Small intestine (tissue), 7 donors: Measurements from ENCODE around the gene CYP4F2. TPM values are rescaled to one million over a fixed set of nuclear protein-coding genes. Genes with fewer than 3 reads are reported as not detected.
A peak's percentile ranks its signal among the peaks of the same experiment; 100 is the strongest.
"Not testable (repeated sequence)": the region's sequence is repeated elsewhere in the genome, so short reads cannot be mapped to it uniquely, and the experiment has no call there.

Source experiments
- DNase-seq, 2 donors: peaks; one replicate each; pipeline versions ENCODE4 v3.0.0 to v3.0.0-alpha.2; 2013
- FAIRE-seq: peaks from 2 replicates; lab custom pipeline; 2012; peaks lifted over from hg19 to GRCh38; lab: Jason Lieb, UNC
- H3K27ac ChIP-seq, 3 donors: one replicate each; pipeline ENCODE4 v1.5.1; 2013; ENCODE audit warnings: low read length in 2 of 3, mild to moderate bottlenecking in 2 of 3, control low read depth in 1 of 3, inconsistent platforms in 1 of 3, low read depth in 1 of 3, moderate library complexity in 1 of 3
- H3K27me3 ChIP-seq, 3 donors: one replicate each; pipeline ENCODE4 v1.6.1; 2013; ENCODE audit warnings: low read length in 3 of 3, inconsistent platforms in 1 of 3; ENCODE audit not compliant: control insufficient read depth in 3 of 3, insufficient read depth in 3 of 3
- H3K36me3 ChIP-seq, 3 donors: one replicate each; pipeline ENCODE4 v1.6.1; 2013; ENCODE audit warnings: low read length in 3 of 3, inconsistent platforms in 1 of 3, low read depth in 1 of 3, mild to moderate bottlenecking in 1 of 3, moderate library complexity in 1 of 3; ENCODE audit not compliant: control insufficient read depth in 3 of 3, insufficient read depth in 2 of 3
- H3K4me1 ChIP-seq, 3 donors: one replicate each; pipeline ENCODE4 v1.6.1; 2013; ENCODE audit warnings: low read length in 2 of 3, inconsistent platforms in 1 of 3, low read depth in 1 of 3, mild to moderate bottlenecking in 1 of 3, moderate library complexity in 1 of 3; ENCODE audit not compliant: control insufficient read depth in 3 of 3, insufficient read depth in 2 of 3
- H3K4me3 ChIP-seq, 3 donors: one replicate each; pipeline ENCODE4 v1.5.1; 2013; ENCODE audit warnings: low read length in 3 of 3, control low read depth in 1 of 3, inconsistent platforms in 1 of 3, low read depth in 1 of 3, mild to moderate bottlenecking in 1 of 3, moderate library complexity in 1 of 3
- H3K9me3 ChIP-seq, 2 donors: one replicate each; pipeline ENCODE4 v1.6.1; 2013; ENCODE audit warnings: low read depth in 1 of 2, low read length in 1 of 2; ENCODE audit not compliant: control insufficient read depth in 2 of 2, insufficient read depth in 1 of 2
- WGBS, 3 donors: extraction: QIAGEN DNeasy Blood & Tissue Kit; methylation state at CpG; one replicate each; pipeline ENCODE4 v1.1.7; 2013; 5-methylcytosine and 5-hydroxymethylcytosine counted together
- polyA plus RNA-seq, 4 donors: library from polyadenylated mRNA; stranded (reverse) in 3 of 4; unstranded in 1 of 4; fragments of 200-250 nt in 3 of 4; fragments of 120-200 nt in 1 of 4; gene quantifications; one replicate each; pipeline versions ENCODE4 v1.2.1 to v1.2.3, GENCODE V29; 2013
- donor health status: healthy with polysubstance abuse.
- donor health status: control.
- donor health status: control.
- donor health status: Bipolar disorder and iron deficiency.
- donor health status: healthy.

CYP4F2 gene
- polyA plus RNA-seq, 4 donors: 3.8 to 135 (median 26.3) TPM

DNA sequence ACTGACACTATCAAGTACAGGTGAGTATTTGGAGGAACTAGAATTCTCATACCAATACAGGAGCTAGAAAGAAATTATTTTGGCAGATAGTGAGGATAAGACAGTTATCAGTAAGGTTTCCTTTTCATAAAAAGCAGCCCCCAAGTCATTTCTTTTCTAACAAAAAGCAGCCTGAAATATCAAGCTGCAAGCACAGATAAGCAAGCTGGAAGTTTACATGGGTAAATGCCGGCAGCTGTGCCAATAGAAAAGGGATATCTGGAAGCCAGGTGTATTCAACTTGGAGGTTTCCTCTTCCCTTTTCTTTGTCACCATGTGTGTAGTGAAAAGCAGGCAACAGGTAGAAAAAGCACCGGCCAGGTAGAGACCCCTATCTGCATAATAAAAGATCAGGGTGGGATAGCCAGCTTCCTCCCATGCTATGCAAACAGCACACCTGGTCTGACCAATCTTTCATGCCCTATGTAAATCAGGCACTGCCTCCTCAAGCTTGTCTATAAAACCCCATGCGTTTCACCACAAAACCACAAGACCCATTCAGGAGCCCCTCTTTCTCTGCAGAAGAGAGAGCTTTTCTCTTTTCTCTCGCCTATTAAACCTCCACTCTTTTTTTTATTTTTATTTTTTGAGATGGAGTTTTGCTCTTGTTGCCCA is 22.9 kb downstream of the CYP4F2 start:
- no peak for FAIRE-seq
- H3K27ac ChIP-seq: no peak overlapping the region
- 28 to 44% (median 33%) methylated on average over 4 of the region's 4 CpGs for WGBS, 3 donors

DNA sequence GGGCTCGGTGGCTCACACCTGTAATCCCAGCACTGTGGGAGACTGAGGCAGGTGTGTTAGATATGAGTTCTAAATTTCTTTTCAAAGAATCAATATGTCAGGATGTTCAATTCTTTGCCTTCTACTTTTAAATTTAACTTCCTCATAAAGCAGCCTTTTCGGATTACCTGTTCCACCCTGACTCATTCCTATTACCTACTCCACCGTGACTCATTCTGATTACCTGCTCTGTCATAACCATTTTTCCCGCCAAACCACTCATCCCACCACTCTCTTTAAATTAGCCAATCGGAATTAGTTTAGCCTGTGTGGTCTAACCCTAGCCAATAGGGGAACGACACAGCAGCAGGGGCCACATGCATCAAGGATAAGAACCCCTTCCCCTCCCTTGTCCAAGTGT is 24.1 kb downstream of the CYP4F2 start:
- not testable (repeated sequence) for H3K9me3 ChIP-seq, H3K4me1 ChIP-seq, H3K27ac ChIP-seq, FAIRE-seq, H3K4me3 ChIP-seq, H3K27me3 ChIP-seq, DNase-seq, H3K36me3 ChIP-seq
- WGBS, 3 donors: 56 to 85% (median 80%) methylated on average over 6 of the region's 6 CpGs

More for the DNA sequence above, 22.9 kb downstream of the CYP4F2 start:
- H3K36me3 ChIP-seq: no peaks in the 10 kb centered on the region
- H3K4me3 ChIP-seq: no peak overlapping the region
- H3K4me1 ChIP-seq: no peaks in the 10 kb centered on the region
- H3K27me3 ChIP-seq: peaks cover 0 to 2% (median 0%) of the 10 kb centered on the region in 3 donors
- H3K9me3 ChIP-seq: no peaks in the 10 kb centered on the region
- DNase-seq: no peak

DNA sequence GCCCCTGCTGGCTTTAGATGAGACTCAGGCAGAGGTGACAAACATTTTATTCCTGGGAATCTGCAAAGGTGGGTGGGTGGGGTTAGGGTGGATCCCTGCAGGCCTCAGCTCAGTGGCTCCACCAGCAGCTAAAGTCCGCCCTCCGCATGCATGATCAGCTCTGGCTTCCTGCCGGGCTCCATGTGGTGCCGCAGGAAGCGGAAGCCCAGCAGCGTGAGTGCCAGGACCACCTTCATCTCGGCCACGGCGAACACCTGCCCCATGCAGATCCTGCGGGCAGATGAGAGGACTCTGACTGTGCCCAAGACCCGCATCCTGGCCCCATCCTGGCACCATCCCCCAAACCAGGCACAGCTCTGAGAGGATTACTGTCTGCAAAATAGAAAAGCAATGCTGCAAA is 26.3 kb downstream of the CYP4F2 start:
- DNase-seq (peak; percentile 19 to 28), FAIRE-seq (no peak)
- Histone ChIP-seq H3K27ac (no peak overlapping the region), H3K9me3 (no peaks in the 10 kb centered on the region), H3K36me3 (no peaks in the 10 kb centered on the region), H3K4me3 (no peak overlapping the region), H3K27me3 (peaks cover 0 to 2% (median 0%) of the 10 kb centered on the region in 3 donors), H3K4me1 (no peaks in the 10 kb centered on the region)
- WGBS, 3 donors: 13 to 16% (median 14%) methylated on average over 11 of the region's 11 CpGs

DNA sequence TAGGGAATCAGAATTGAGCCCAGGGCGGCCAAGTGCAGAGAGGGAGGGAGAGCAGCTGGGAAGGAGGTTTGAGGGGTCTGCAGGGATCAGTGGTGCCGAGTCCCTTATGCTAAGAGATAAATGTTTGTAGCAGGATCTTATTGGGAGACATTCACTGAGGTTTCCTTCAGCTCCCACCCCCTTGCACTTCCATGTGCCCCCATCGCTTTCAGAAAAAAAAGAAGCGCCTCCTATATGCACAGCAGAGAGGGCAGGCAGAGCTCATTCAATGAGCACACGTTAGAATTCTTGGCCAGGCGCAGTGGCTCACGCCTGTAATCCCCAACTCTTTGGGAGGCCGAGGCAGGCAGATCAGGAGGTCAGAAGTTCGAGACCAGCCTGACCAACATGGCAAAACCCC is 28.0 kb downstream of the CYP4F2 start:
- H3K27me3 ChIP-seq: peaks cover 0 to 2% (median 0%) of the 10 kb centered on the region in 3 donors
- H3K4me1 ChIP-seq: no peaks in the 10 kb centered on the region
- H3K9me3 ChIP-seq: no peaks in the 10 kb centered on the region
- no peak overlapping the region for H3K4me3 ChIP-seq
- H3K27ac ChIP-seq: no peak overlapping the region
- WGBS, 3 donors: 65 to 74% (median 66%) methylated on average over 9 of the region's 9 CpGs
- DNase-seq (no peak), FAIRE-seq (no peak)
- no peaks in the 10 kb centered on the region for H3K36me3 ChIP-seq

DNA sequence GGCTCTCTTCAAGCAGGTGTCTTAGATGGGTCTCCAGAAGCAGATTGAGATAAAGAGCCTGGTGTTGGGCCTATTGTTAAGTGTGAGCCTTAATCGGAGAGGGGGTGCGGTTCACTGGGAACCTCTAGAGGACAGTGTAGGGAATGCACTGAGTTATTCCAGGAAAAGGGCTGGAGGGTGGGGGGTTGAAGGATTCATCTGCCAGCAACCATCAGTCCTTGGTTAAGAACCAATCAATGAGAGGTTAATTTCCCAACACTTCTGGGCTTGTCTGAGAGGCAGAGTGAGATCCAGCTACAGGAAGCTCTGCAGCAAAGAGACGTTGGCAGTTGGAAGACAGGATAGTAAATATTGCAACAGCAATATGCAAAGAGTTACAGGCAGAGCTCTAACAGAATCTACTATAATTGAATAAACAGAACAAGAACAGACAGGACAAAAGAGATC is 28.7 kb downstream of the CYP4F2 start:
- Histone ChIP-seq H3K4me1 (no peaks in the 10 kb centered on the region), H3K36me3 (no peaks in the 10 kb centered on the region), H3K27ac (no peak overlapping the region), H3K27me3 (peaks cover 0 to 3% (median 0%) of the 10 kb centered on the region in 3 donors), H3K9me3 (no peaks in the 10 kb centered on the region), H3K4me3 (no peak overlapping the region)
- DNase-seq: peak; percentile 47 to 58
- no peak for FAIRE-seq
- WGBS, 3 donors: 0 to 4% (median 4%) methylated on average over 3 of the region's 3 CpGs

DNA sequence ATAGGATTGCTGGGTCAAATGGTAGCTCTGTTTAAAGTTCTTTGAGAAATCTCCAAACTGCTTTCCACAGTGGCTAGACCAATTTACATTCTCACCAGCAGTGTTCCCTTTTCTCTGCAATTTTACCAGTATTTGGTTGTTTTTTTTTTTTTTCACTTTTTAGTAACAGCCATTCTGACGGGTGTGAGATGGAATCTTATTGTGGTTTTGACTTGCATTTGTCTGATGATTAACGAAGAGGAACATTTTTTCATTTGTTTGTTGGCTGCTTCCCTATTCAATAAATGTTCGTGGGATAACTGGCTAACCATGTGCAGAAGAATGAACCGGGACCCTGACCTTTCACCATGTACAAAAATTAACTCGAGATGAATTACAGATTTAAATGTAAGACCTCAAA is 31.2 kb downstream of the CYP4F2 start:
- Histone ChIP-seq H3K9me3 (no peaks in the 10 kb centered on the region), H3K4me3 (no peak overlapping the region), H3K27ac (no peak overlapping the region), H3K4me1 (no peaks in the 10 kb centered on the region), H3K27me3 (peaks cover 2 to 5% (median 3%) of the 10 kb centered on the region in 3 donors), H3K36me3 (no peaks in the 10 kb centered on the region)
- DNase-seq: no peak
- no peak for FAIRE-seq
- 29 to 51% (median 34%) methylated on average over 5 of the region's 5 CpGs for WGBS, 3 donors

DNA sequence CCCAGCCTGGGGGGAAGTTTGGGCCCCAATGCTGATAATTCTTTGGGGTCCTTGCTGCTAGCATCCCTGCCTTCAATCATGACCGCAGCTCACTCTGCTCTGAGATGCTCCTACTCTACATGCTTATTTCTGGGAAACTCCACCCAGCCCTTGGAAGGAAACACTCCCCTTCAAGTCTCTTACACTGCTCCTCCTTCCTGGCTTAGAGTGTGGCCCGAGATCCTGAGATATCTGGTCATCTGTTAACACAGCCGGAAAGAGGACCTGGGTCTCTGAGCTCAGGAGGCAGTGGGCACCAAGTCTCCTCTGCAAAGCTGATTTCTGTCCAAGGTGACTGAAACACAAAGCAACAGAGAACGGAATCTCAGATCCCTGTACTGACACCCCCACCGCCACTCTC is 33.0 kb downstream of the CYP4F2 start:
- WGBS, 3 donors: 57 to 69% (median 64%) methylated on average over 5 of the region's 5 CpGs
- H3K36me3 ChIP-seq: no peaks in the 10 kb centered on the region
- no peak for FAIRE-seq
- H3K27ac ChIP-seq: no peak overlapping the region
- no peak overlapping the region for H3K4me3 ChIP-seq
- no peak for DNase-seq
- no peaks in the 10 kb centered on the region for H3K9me3 ChIP-seq
- no peaks in the 10 kb centered on the region for H3K4me1 ChIP-seq
- peaks cover 2 to 5% (median 3%) of the 10 kb centered on the region in 3 donors for H3K27me3 ChIP-seq

DNA sequence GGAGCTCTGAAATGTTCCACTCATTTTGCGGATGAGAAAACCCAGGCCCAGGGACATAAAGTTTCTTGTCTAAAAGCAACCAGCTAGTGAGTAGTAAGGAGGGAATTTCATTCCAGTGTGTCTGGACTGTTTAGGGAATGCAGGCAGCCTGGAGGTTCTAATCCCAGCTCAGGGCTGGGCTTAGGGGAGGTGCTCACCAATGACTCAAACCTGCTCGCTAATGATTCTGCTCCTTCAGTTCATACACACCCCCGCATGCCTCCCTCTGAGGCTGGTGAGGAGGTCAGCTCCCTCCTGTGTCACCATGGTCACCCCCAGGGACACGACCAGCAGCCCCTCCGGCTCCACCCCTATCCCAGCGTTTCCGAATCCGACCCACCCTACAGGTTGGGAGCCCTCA is 34.6 kb downstream of the CYP4F2 start:
- H3K27me3 ChIP-seq: peaks cover 2 to 5% (median 3%) of the 10 kb centered on the region in 3 donors
- WGBS, 3 donors: 74 to 79% (median 74%) methylated on average over 8 of the region's 8 CpGs
- no peak for DNase-seq
- no peak overlapping the region for H3K27ac ChIP-seq
- no peaks in the 10 kb centered on the region for H3K4me1 ChIP-seq
- no peak for FAIRE-seq
- no peaks in the 10 kb centered on the region for H3K36me3 ChIP-seq
- H3K9me3 ChIP-seq: no peaks in the 10 kb centered on the region
- H3K4me3 ChIP-seq: no peak overlapping the region

DNA sequence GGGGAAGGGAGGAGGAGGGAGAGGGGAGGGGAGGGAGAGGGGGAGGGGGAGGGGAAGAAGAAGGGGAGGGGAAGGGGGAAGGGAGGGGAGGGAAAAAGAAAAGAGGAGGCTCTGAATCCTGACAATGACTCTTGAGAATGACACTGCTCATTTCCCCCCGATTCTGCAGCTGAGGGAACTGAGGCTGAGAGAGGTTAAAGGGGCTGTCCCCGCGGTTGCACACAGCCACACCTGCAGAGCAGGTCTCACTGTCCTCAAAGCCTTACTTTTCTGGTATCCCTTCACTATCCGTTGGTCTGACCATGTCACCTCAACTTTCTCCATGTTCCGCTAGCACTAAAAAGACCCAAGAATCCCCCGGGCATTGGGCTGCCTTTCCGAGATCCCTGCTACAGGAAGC is 35.4 kb downstream of the CYP4F2 start:
- FAIRE-seq: no peak
- Histone ChIP-seq H3K4me1 (no peaks in the 10 kb centered on the region), H3K9me3 (no peaks in the 10 kb centered on the region), H3K4me3 (no peak overlapping the region), H3K27ac (no peak overlapping the region), H3K36me3 (no peaks in the 10 kb centered on the region), H3K27me3 (peaks cover 2 to 5% (median 3%) of the 10 kb centered on the region in 3 donors)
- 45 to 57% (median 49%) methylated on average over 7 of the region's 7 CpGs for WGBS, 3 donors
- no peak for DNase-seq
